Measurements from ENCODE around the gene RIPOR3. TPM values are rescaled to one million over a fixed set of nuclear protein-coding genes. Genes with fewer than 3 reads are reported as not detected.

RIPOR3 gene
- polyA plus RNA-seq, 1 of the 3 experiments (the other 2 are of a cell fraction), result 1.2 TPM

DNA sequence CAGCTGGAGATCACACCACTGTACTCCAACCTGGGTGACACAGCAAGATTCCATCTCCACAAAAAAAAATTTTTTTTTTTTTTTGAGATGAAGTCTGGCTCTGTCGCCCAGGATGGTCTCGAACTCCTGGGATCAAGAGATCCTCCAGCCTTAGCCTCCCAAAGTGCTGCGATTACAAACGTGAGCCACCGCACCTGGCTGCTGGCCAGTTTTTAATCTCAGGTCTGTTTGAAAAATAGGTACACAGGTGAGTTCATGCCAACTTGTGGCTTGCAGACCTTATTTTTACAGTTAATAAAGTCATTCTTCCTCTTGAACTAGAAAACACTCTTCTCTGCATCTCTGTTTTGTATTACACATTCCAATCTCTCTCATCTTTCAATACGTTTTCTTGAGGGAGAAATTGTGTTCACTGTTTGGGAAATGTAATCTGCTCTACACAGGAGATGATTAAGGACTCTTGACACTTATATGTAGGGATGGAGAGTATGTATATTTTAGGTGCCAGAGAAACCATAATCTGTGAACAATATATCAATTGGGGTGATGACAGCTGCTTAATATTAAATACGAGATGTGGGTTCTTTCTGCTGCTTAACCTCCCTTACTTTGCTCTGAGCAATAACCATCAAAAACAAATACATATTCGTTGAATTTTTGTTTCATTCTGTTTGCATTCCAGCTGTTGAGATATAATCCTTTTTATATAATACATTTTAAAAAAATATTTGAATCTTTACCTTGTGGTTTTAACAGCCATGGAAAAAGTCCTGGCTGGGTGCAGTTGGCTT lies 17.7 kb upstream of the RIPOR3 start:
- CTCF ChIA-PET, result interaction anchor here (0.6 to 0.9 kb wide), 2 partner anchors 40 to 81 kb away, joined by 3 to 4 read pairs; no protein-coding TSS in a partner anchor
- POLR2A ChIA-PET, result interaction anchor here (0.9 kb wide), 1 partner anchor 16 kb away, joined by 3 read pairs; no protein-coding TSS in a partner anchor
- H3K4me1 ChIP-seq (ENCODE audit: control insufficient read depth in 1 of 2, insufficient read depth in 2 of 2, low read depth in 1 of 2, low read length in 1 of 2), result no peaks in the 10 kb centered on the region

DNA sequence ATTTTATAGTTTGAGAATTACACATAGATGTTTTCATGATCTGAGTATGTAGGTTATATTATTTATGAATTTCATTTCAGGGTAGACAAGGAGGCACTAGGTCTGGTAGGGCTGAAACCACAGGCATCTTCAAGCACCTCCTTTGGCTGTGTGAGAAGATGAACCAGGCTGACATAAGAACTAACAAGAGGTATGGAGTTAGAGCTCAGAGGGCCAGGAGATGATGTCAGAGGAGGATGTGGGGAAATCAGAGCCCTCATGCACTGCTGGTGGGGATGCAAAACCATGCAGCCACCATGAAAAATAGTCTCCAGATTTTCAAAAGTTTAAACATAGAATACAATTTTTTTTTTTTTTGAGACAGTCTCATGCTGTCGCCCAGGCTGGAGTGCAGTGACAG lies 13.6 kb upstream of the RIPOR3 start:
- H3K36me3 ChIP-seq (replicated peaks in 1 of 2; ENCODE audit: control insufficient read depth in 1 of 2, insufficient read depth in 2 of 2, low read length in 1 of 2), result no peaks in the 10 kb centered on the region
- H3K79me2 ChIP-seq (ENCODE audit: insufficient read depth), result no peaks in the 10 kb centered on the region
- no peaks in the 10 kb centered on the region for H4K20me1 ChIP-seq (ENCODE audit: insufficient read depth)
- no peaks in the 10 kb centered on the region for H3F3A ChIP-seq (replicated peaks; ENCODE audit: insufficient read depth)
- H3K9ac ChIP-seq, result no peak overlapping the region
- no peaks in the 10 kb centered on the region for H3K9me3 ChIP-seq
- no peaks in the 10 kb centered on the region for H3K4me1 ChIP-seq (ENCODE audit: control insufficient read depth in 1 of 2, insufficient read depth in 2 of 2, low read depth in 1 of 2, low read length in 1 of 2)
- no peak overlapping the region for H3K4me3 ChIP-seq (ENCODE audit: low read depth in 2 of 2, low read length in 1 of 2)
- no peak overlapping the region for H2AFZ ChIP-seq (ENCODE audit: low read depth)
- no peaks in the 10 kb centered on the region for H3K9me2 ChIP-seq
- CTCF ChIA-PET, result no interaction called here
- H3K27me3 ChIP-seq (ENCODE audit: insufficient read depth), result no peaks in the 10 kb centered on the region; the same call in 1 of the 2 replicates
- WGBS (ENCODE audit: low lambda C conversion rate), result 100% methylated on average over 1 of the region's 1 CpG
- H3K27ac ChIP-seq (ENCODE audit: low read depth in 2 of 2, low read length in 1 of 2), result no peak overlapping the region
- H3K4me2 ChIP-seq, result no peak overlapping the region
- POLR2A ChIA-PET, result no interaction called here
- DNase-seq, result no peak
- TF ChIP-seq, protein P1, sequence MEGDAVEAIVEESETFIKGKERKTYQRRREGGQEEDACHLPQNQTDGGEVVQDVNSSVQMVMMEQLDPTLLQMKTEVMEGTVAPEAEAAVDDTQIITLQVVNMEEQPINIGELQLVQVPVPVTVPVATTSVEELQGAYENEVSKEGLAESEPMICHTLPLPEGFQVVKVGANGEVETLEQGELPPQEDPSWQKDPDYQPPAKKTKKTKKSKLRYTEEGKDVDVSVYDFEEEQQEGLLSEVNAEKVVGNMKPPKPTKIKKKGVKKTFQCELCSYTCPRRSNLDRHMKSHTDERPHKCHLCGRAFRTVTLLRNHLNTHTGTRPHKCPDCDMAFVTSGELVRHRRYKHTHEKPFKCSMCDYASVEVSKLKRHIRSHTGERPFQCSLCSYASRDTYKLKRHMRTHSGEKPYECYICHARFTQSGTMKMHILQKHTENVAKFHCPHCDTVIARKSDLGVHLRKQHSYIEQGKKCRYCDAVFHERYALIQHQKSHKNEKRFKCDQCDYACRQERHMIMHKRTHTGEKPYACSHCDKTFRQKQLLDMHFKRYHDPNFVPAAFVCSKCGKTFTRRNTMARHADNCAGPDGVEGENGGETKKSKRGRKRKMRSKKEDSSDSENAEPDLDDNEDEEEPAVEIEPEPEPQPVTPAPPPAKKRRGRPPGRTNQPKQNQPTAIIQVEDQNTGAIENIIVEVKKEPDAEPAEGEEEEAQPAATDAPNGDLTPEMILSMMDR (IDR thresholded peaks at IDR 0.05), result no peak
- TF ChIP-seq RXRA (IDR thresholded peaks at IDR 0.05; ENCODE audit: borderline replicate concordance, low read depth) (no peak), RCOR1 (IDR thresholded peaks at IDR 0.05; ENCODE audit: low read length) (no peak), EZH2phosphoT487 (IDR thresholded peaks at IDR 0.05; ENCODE audit: borderline replicate concordance, low read depth) (no peak), RFX5 (IDR thresholded peaks at IDR 0.05; ENCODE audit: low read length) (no peak), SIN3A (IDR thresholded peaks at IDR 0.05; ENCODE audit: borderline replicate concordance, low read depth, low read length) (no peak)
- TF ChIP-seq, protein P2, sequence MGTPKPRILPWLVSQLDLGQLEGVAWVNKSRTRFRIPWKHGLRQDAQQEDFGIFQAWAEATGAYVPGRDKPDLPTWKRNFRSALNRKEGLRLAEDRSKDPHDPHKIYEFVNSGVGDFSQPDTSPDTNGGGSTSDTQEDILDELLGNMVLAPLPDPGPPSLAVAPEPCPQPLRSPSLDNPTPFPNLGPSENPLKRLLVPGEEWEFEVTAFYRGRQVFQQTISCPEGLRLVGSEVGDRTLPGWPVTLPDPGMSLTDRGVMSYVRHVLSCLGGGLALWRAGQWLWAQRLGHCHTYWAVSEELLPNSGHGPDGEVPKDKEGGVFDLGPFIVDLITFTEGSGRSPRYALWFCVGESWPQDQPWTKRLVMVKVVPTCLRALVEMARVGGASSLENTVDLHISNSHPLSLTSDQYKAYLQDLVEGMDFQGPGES (IDR thresholded peaks at IDR 0.05; ENCODE audit: low read depth, low read length), result no peak
- TF ChIP-seq, protein P3, sequence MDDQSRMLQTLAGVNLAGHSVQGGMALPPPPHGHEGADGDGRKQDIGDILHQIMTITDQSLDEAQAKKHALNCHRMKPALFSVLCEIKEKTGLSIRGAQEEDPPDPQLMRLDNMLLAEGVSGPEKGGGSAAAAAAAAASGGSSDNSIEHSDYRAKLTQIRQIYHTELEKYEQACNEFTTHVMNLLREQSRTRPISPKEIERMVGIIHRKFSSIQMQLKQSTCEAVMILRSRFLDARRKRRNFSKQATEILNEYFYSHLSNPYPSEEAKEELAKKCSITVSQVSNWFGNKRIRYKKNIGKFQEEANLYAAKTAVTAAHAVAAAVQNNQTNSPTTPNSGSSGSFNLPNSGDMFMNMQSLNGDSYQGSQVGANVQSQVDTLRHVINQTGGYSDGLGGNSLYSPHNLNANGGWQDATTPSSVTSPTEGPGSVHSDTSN (IDR thresholded peaks at IDR 0.05), result no peak
- TF ChIP-seq, protein P4, sequence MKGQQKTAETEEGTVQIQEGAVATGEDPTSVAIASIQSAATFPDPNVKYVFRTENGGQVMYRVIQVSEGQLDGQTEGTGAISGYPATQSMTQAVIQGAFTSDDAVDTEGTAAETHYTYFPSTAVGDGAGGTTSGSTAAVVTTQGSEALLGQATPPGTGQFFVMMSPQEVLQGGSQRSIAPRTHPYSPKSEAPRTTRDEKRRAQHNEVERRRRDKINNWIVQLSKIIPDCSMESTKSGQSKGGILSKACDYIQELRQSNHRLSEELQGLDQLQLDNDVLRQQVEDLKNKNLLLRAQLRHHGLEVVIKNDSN (IDR thresholded peaks at IDR 0.05; ENCODE audit: borderline replicate concordance, low read depth), result no peak
- TF ChIP-seq, protein P5, sequence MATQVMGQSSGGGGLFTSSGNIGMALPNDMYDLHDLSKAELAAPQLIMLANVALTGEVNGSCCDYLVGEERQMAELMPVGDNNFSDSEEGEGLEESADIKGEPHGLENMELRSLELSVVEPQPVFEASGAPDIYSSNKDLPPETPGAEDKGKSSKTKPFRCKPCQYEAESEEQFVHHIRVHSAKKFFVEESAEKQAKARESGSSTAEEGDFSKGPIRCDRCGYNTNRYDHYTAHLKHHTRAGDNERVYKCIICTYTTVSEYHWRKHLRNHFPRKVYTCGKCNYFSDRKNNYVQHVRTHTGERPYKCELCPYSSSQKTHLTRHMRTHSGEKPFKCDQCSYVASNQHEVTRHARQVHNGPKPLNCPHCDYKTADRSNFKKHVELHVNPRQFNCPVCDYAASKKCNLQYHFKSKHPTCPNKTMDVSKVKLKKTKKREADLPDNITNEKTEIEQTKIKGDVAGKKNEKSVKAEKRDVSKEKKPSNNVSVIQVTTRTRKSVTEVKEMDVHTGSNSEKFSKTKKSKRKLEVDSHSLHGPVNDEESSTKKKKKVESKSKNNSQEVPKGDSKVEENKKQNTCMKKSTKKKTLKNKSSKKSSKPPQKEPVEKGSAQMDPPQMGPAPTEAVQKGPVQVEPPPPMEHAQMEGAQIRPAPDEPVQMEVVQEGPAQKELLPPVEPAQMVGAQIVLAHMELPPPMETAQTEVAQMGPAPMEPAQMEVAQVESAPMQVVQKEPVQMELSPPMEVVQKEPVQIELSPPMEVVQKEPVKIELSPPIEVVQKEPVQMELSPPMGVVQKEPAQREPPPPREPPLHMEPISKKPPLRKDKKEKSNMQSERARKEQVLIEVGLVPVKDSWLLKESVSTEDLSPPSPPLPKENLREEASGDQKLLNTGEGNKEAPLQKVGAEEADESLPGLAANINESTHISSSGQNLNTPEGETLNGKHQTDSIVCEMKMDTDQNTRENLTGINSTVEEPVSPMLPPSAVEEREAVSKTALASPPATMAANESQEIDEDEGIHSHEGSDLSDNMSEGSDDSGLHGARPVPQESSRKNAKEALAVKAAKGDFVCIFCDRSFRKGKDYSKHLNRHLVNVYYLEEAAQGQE (IDR thresholded peaks at IDR 0.05; ENCODE audit: low read depth, low read length), result no peak

More for the DNA sequence above, 17.7 kb upstream of the RIPOR3 start:
- no peak overlapping the region for H3K27ac ChIP-seq (ENCODE audit: low read depth in 2 of 2, low read length in 1 of 2)
- H4K20me1 ChIP-seq (ENCODE audit: insufficient read depth), result no peaks in the 10 kb centered on the region
- H3K36me3 ChIP-seq (replicated peaks in 1 of 2; ENCODE audit: control insufficient read depth in 1 of 2, insufficient read depth in 2 of 2, low read length in 1 of 2), result no peaks in the 10 kb centered on the region
- no peak for DNase-seq
- 78% methylated on average over 8 of the region's 8 CpGs for WGBS (ENCODE audit: low lambda C conversion rate)
- H3K79me2 ChIP-seq (ENCODE audit: insufficient read depth), result no peaks in the 10 kb centered on the region
- H3F3A ChIP-seq (replicated peaks; ENCODE audit: insufficient read depth), result no peaks in the 10 kb centered on the region
- no peaks in the 10 kb centered on the region for H3K9me3 ChIP-seq
- no peaks in the 10 kb centered on the region for H3K9me2 ChIP-seq
- no peak overlapping the region for H3K4me2 ChIP-seq
- no peaks in the 10 kb centered on the region; the same call in 1 of the 2 replicates for H3K27me3 ChIP-seq (ENCODE audit: insufficient read depth)
- TF ChIP-seq NRF1 (IDR thresholded peaks at IDR 0.05; ENCODE audit: low read depth, low read length) (no peak), SIN3A (IDR thresholded peaks at IDR 0.05; ENCODE audit: borderline replicate concordance, low read depth, low read length) (no peak), NFIC (IDR thresholded peaks at IDR 0.05; ENCODE audit: borderline replicate concordance) (no peak), FOSL2 (IDR thresholded peaks at IDR 0.05; ENCODE audit: borderline replicate concordance, low read depth) (no peak), MEF2A (IDR thresholded peaks at IDR 0.05; ENCODE audit: borderline replicate concordance, low read depth) (no peak), RFX5 (IDR thresholded peaks at IDR 0.05; ENCODE audit: low read length) (no peak), JUND (IDR thresholded peaks at IDR 0.05) (no peak), TCF12 (IDR thresholded peaks at IDR 0.05) (no peak), FOXM1 (IDR thresholded peaks at IDR 0.05; ENCODE audit: low read depth) (no peak), TAF1 (IDR thresholded peaks at IDR 0.05; ENCODE audit: borderline replicate concordance, low read depth, low read length) (no peak), CHD2 (IDR thresholded peaks at IDR 0.05; ENCODE audit: low read length, partially characterized antibody) (no peak), RXRA (IDR thresholded peaks at IDR 0.05; ENCODE audit: borderline replicate concordance, low read depth) (no peak), YY1 (IDR thresholded peaks at IDR 0.05; ENCODE audit: low read depth) (no peak)
- TF ChIP-seq, protein P4 (IDR thresholded peaks at IDR 0.05; ENCODE audit: borderline replicate concordance, low read depth), result no peak
- H3K4me3 ChIP-seq (ENCODE audit: low read depth in 2 of 2, low read length in 1 of 2), result no peak overlapping the region
- H3K9ac ChIP-seq, result no peak overlapping the region
- no peak overlapping the region for H2AFZ ChIP-seq (ENCODE audit: low read depth)

All from SK-N-SH (cell line).